NCI-H2171 treated with DMSO at 0.1 percent for 48 hours (cell line): ENCODE data around the gene RHOT1.

Experiments
- DNase-seq: peaks from one replicate; lab custom pipeline; 2025; lab: John Stamatoyannopoulos, UW

RHOT1 gene

DNA sequence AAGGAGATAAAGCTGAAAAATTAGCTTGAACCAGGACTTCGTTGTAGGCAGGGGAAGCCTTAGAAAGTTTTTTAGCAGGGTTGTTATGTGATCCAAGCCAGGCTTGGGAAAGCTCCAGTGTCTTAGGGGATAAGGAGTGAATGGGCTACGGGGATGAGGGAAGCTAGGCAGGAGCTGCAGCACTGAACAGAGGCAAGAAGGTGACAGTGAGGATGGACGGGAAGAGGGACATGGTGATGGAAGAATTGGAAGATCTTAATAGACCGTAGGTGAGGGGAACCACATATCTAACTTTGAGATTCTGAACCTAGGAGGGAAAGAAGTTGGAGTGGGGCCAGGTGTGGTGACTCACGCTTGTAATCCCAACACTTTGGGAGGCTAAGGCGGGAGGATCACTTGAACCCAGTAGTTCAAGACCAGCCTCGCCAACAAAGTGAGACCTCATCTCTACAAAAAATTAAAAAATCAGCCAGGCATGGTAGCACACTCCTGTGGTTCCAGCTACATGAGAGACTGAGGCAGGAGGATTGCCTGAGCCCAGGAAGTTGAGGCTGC is 126.5 kb downstream of the RHOT1 start:
- DNase-seq: no peak

GRCh38 chr17:32269377-32269776 is 127.1 kb downstream of the RHOT1 start:
- no peak for DNase-seq

- DNase-seq: no peak
Observed at GRCh38 chr17:32271844-32272243, 129.5 kb downstream of the RHOT1 start.

GRCh38 chr17:32274101-32274500 is 131.8 kb downstream of the RHOT1 start:
- no peak for DNase-seq

- DNase-seq: no peak
Observed at GRCh38 chr17:32274643-32275042, 132.3 kb downstream of the RHOT1 start.
